ENCODE results near the gene GOLGA6L2. TPM values are rescaled to one million over a fixed set of nuclear protein-coding genes. Genes with fewer than 3 reads are reported as not detected.
A peak's percentile ranks its signal among the peaks of the same experiment; 100 is the strongest.

GOLGA6L2 gene
- total and polyA plus RNA-seq, 2 of the 13 experiments (the other 11 are each of a cell fraction or from before 2014, with no cell fraction given), result not detected

DNA sequence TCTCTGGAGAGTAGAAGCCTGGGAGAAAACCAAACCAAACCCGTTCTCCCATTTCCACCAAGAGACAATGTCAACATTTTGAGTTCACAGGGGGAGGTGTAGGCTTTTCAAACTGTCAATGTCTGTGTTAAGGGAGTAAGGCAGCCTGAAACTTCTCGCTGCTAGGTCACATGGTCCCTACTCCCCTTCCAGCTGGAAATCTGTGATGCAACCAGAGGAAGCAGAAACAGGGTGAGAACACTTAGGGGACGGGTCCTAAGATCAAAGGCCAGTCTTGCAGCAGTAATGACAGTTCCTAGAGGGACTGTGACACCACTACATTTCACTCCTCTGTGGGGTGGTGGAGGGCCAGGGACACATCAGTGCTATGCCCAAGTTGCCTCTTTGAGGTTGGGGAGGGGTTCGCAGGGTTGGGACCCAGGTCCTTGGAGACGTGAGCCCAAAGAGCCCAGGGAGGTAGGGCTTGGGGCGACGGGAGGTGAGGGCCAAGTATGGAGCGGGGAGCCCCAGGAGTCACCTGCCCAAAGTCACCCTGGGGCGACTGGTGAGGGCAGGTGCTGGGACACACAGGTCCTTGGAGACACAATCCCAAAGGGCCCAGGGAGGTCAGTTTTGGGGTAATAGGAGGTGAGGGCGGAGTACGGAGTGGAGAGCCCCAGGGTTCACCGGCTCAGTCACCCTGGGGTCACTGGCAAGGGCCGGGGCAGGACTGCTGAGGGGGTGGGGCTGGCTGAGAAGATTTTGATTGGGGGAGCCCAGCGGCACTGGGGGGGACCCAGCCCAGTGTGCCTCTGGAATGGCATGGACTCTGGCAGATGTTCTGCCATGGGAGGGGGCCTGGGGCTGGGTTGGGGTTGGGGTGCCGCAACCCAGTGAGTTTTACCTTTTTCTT is 582 bp downstream of the GOLGA6L2 start (continued):
- TF ChIP-seq TBX3 (IDR thresholded peaks at IDR 0.05; ENCODE audit: borderline replicate concordance) (peak; percentile 11; the same call in 1 of the 2 replicates), KAT2B (IDR thresholded peaks at IDR 0.05; ENCODE audit: borderline replicate concordance, low read depth, low read length) (no peak), RARA (CRISPR knock-in tag; IDR thresholded peaks at IDR 0.05) (peak; percentile 73), AGO1 (IDR thresholded peaks at IDR 0.05; ENCODE audit: low read depth, low read length, poor library complexity, severe bottlenecking) (no peak), RBM39 (IDR thresholded peaks at IDR 0.05; ENCODE audit: low read depth, low read length, poor library complexity, severe bottlenecking) (no peak), ZNF431 (CRISPR knock-in tag; IDR thresholded peaks at IDR 0.05; ENCODE audit: borderline replicate concordance, low read depth) (no peak), ZFP37 (CRISPR knock-in tag; IDR thresholded peaks at IDR 0.05; ENCODE audit: borderline replicate concordance) (no peak), ETV5 (CRISPR knock-in tag; IDR thresholded peaks at IDR 0.05; ENCODE audit: borderline replicate concordance) (peak; percentile 61; the same call in 1 of the 2 replicates), KDM5A (IDR thresholded peaks at IDR 0.05; ENCODE audit: borderline replicate concordance, low read length) (no peak), ZNF780A (CRISPR knock-in tag; IDR thresholded peaks at IDR 0.05) (no peak), DDIT3 (CRISPR knock-in tag; IDR thresholded peaks at IDR 0.05) (no peak), ZNF550 (CRISPR knock-in tag; IDR thresholded peaks at IDR 0.05; ENCODE audit: borderline replicate concordance) (no peak), GABPB1 (CRISPR knock-in tag; IDR thresholded peaks at IDR 0.05) (peak; percentile 43; the same call in 1 of the 2 replicates), HOXA9 (CRISPR knock-in tag; IDR thresholded peaks at IDR 0.05; ENCODE audit: borderline replicate concordance) (no peak), TFAP4 (IDR thresholded peaks at IDR 0.05; ENCODE audit: borderline replicate concordance, low read depth) (peak; percentile 88), PAF1 (CRISPR knock-in tag; IDR thresholded peaks at IDR 0.05) (no peak), JUND (CRISPR knock-in tag; IDR thresholded peaks at IDR 0.05) (no peak)
- TF ChIP-seq, protein P1, sequence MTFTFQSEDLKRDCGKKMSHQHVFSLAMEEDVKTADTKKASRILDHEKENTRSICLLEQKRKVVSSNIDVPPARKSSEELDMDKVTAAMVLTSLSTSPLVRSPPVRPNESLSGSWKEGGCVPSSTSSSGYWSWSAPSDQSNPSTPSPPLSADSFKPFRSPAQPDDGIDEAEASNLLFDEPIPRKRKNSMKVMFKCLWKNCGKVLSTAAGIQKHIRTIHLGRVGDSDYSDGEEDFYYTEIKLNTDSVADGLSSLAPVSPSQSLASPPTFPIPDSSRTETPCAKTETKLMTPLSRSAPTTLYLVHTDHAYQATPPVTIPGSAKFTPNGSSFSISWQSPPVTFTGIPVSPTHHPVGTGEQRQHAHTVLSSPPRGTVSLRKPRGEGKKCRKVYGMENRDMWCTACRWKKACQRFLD (CRISPR knock-in tag; IDR thresholded peaks at IDR 0.05; ENCODE audit: borderline replicate concordance), result no peak
- TF ChIP-seq, protein P2, sequence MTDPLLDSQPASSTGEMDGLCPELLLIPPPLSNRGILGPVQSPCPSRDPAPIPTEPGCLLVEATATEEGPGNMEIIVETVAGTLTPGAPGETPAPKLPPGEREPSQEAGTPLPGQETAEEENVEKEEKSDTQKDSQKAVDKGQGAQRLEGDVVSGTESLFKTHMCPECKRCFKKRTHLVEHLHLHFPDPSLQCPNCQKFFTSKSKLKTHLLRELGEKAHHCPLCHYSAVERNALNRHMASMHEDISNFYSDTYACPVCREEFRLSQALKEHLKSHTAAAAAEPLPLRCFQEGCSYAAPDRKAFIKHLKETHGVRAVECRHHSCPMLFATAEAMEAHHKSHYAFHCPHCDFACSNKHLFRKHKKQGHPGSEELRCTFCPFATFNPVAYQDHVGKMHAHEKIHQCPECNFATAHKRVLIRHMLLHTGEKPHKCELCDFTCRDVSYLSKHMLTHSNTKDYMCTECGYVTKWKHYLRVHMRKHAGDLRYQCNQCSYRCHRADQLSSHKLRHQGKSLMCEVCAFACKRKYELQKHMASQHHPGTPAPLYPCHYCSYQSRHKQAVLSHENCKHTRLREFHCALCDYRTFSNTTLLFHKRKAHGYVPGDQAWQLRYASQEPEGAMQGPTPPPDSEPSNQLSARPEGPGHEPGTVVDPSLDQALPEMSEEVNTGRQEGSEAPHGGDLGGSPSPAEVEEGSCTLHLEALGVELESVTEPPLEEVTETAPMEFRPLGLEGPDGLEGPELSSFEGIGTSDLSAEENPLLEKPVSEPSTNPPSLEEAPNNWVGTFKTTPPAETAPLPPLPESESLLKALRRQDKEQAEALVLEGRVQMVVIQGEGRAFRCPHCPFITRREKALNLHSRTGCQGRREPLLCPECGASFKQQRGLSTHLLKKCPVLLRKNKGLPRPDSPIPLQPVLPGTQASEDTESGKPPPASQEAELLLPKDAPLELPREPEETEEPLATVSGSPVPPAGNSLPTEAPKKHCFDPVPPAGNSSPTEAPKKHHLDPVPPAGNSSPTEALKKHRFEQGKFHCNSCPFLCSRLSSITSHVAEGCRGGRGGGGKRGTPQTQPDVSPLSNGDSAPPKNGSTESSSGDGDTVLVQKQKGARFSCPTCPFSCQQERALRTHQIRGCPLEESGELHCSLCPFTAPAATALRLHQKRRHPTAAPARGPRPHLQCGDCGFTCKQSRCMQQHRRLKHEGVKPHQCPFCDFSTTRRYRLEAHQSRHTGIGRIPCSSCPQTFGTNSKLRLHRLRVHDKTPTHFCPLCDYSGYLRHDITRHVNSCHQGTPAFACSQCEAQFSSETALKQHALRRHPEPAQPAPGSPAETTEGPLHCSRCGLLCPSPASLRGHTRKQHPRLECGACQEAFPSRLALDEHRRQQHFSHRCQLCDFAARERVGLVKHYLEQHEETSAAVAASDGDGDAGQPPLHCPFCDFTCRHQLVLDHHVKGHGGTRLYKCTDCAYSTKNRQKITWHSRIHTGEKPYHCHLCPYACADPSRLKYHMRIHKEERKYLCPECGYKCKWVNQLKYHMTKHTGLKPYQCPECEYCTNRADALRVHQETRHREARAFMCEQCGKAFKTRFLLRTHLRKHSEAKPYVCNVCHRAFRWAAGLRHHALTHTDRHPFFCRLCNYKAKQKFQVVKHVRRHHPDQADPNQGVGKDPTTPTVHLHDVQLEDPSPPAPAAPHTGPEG (CRISPR knock-in tag; IDR thresholded peaks at IDR 0.05), result no peak
- TF ChIP-seq, protein P3, sequence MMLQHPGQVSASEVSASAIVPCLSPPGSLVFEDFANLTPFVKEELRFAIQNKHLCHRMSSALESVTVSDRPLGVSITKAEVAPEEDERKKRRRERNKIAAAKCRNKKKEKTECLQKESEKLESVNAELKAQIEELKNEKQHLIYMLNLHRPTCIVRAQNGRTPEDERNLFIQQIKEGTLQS (CRISPR knock-in tag; IDR thresholded peaks at IDR 0.05), result peak; percentile 64; the same call in 1 of the 2 replicates

Data from HepG2 (cell line).